GM23248 (cell line): Measurements from ENCODE around the gene CIAO3.

ENCODE experiments used
- EZH2 ChIP-seq: fragments of 200-600 bp; sonication (generic); IDR thresholded peaks from 2 replicates; pipeline ENCODE4 v1.6.1; 2018; ENCODE audit warnings: antibody characterized with exemption, mild to moderate bottlenecking; ENCODE audit not compliant: insufficient read depth, poor library complexity, severe bottlenecking
- EZH2phosphoT487 ChIP-seq: fragments of 200-600 bp; sonication (generic); IDR thresholded peaks from 2 replicates; pipeline ENCODE4 v1.6.1; 2018; ENCODE audit warnings: antibody characterized with exemption, moderate library complexity, mild to moderate bottlenecking, low read depth; ENCODE audit not compliant: insufficient read depth

- TF ChIP-seq EZH2phosphoT487 (no peak), EZH2 (no peak)
Observed at GRCh38 chr16:687499-687898, 53.3 kb downstream of the CIAO3 start.
